ENCODE results near the gene NKX2-2.

NKX2-2 gene

DNA sequence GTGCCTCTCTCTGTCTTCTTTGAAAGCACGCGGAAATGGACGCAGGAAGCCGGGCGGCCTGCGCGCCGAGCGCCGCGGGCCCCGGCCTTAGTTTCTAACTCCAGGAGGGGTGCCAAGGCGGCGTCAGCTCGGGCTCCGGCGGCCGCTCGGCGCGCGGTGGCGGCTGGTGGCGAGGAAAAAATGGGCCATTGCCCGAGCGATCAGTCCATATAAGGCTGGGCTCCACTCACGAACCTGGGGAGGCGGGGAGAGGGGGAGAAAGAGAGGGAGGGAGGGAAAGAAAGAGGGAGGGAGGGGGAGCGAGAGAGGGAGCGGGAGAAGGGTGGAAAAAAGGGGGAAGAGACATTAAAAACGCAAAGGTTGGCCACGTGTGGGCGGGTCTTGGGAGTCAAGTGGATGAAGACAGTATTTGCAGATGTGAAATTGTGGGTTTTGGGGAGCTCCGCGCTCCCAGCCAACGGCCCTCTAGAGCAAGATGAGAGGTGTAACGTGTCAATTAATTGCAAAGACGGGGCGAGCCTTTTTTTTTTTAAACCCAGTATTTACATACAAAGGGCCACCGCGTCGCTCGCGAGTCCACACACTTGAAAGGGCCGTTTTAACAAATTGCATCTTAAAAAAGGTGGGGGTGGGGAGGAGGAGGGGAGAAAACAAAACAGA, at the start of gene NKX2-2:
NKX2-2 (minus strand) TSS at position 184 of the 660 bp plus-strand sequence. CDS start 395 bp downstream, outside the sequence.
- DNase-seq (ENCODE audit: low spot score) = peak; percentile 32

DNA sequence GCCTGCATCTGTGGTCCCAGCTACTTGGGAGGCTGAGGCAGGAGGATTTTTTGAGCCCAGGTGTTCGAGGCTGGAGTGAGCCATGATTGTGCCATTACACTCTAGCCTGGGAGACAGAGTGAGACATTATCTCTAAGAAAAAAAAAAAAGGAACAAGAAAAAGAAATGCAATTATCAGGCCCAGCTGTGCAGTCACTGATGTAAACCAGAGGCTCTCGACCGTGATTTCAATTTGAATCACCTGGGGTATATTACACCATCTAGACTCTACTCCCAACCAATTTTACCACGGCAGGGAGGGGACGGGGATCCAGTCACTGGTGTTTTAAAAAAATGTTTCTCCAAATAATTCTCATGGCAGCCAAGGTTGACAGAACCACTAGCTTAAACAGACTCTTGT, 48.8 kb upstream of the NKX2-2 start:
- no peak for DNase-seq (ENCODE audit: low spot score)

DNA sequence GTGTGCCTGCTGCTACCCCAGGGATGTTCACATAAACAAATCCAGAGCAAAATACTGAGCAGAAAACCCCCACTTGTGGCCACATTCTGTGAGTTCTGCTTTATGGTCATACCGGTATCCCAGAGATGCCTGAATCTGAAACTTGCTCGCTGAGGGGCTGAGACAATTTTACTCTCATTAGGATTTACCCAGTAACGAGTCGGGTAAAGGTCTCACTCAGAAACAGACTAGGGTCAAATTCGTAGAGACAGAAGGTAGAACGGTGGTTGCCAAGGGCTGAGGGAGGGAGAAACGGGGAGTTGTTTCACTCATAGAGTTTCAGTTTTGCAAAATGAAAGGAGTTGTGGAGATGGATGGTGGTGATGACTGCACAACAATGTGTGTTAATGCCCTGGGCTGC, 45.4 kb upstream of the NKX2-2 start:
- DNase-seq (ENCODE audit: low spot score) = no peak

DNA sequence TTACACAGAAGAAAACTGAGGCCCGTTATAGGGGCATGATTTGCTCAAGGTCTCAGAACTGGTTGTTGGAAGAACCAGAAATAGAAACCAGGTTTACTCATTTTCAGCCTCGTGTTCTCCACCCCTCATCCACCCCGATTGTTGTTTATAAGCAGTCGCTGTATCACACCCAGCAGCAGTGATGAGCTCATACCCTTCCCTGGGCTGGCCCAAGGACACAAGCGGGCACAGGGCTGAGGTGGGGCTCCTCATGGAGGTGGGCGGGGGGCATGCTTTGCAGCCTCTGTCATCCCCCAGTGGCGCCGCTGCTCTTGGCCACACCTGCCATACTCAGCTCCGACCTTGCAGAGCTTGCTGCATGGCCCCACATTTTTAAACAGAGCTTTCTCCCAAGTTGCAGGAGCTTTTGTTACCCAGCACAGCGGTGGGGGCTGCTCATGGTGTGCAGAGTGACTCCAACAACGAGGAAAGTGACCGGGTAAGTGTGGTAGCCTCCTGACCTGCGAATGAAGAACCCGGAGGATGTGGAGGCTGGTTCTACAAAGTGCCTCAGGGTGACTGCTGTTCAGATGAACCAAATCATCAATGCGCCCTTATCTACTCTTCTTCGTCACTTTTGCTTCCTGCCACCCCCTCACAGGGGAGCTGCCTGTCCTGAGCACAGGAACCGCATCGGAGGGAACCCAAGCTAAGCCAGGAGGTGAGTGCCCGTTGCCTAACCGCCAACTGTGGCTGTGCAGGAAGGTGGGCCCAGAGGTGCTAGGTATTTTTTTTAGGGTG, 43.6 kb upstream of the NKX2-2 start:
- DNase-seq (ENCODE audit: low spot score) = no peak

DNA sequence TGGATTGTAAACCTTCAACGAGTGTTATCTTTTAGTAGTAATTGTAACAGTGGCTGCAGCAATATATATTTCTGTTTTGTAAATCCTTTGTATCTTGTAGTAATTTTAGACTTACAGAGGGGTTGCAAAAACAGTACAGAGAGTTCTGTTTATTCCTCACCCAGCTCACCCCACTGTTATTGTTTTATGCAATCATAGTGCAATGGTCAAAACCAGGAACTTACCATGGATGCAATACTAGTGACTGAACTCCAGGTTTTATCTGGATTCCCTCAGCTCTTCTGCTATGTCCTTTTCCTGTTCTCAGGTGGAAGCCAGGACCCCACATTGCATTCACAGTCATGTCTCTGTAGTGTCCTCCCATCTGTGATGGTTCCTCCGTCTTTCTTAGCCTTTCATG, 42.5 kb upstream of the NKX2-2 start:
- DNase-seq (ENCODE audit: low spot score) = no peak

DNA sequence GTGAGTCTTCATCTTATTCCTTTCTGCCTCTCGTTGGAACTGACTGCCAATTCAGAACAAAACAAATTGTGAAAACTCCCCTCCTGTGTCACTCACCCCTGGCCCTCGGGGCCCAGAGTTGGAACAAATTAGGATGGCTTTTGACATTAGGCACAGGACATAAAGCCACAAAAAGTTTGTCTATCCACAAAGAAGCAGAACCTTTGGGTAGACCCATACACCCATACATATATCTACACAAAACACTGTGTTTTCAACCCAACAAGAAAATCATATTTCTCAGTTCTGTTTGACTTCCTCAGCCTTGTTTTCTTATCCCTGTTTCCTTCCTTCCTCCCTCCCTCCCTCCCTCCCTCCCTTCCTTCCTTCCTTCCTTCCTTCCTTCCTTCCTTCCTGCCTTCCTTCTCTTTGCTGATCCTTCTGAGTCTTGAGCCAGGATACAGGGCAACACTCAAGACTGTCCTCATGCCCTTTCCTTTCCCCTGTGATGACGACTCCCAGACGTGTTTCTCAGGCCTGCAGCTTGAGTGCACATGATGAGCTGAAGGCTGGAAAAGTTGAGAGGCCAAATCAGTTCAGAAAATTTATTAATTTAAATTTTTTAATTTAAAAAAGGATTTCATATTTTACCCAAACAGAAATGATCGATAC, 41.7 kb upstream of the NKX2-2 start:
- no peak for DNase-seq (ENCODE audit: low spot score)

DNA sequence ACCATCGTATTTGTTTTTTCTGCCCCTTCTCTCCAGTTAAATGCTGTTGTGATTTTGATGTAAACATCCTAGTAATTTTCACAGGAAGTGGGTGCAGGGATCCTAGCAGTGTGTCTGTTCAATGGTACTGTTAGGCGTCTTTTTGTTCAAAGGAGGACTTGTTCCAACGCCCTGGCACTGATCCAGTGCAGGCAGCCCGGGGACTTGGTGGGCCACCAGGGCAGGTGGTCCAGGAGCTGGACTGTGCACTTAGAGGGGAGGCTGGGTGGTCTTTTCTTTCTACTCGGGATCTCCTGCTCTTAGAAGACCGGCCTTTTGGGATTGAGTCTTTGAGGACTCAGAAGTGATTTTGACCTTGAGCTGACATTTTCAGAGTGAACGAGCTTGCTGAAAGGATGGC, 41.1 kb upstream of the NKX2-2 start:
- DNase-seq (ENCODE audit: low spot score) = no peak

DNA sequence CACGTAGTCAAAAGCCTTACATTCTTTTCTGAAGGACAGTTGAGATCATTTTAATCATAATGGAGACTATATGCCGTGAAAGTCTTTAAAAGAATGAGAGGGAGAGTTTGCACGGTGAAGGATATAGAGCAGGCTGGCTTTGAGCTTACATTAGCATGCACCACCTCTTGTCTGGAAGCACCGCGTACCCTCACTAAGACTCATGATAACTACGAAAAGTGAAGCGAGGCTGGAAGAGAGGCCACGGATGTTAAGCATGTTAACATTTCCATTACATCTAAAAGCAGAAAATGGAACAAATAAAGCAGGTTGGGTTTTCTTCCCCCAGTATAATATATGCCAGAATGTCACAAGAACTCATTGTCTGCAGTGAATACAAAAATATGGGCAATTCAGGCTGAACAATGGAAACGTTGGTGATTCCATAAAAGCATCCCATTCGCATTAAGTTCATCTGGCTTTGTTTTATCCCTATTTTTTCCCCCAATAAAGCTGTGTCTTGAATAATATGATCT, 40.6 kb upstream of the NKX2-2 start:
- no peak for DNase-seq (ENCODE audit: low spot score)

DNA sequence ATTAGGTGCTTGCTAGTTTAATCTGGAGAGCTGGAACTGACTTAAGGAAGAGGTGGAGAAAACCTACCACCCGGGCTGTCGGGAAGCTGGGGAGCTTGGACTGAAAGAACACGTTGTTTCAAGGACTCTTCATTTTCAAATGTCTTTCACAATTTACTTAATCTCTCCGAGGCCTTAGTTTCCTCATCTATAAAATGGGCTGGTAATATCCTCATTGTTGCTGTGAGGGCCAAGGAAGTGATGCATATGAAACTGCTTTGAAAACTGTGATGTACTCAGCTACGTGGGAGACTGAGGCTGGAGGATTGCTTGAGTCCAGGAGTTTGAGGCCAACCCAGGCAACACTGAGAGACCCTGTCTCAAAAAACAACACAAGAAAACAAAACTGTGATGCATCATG, 36.7 kb upstream of the NKX2-2 start:
- no peak for DNase-seq (ENCODE audit: low spot score)

DNA sequence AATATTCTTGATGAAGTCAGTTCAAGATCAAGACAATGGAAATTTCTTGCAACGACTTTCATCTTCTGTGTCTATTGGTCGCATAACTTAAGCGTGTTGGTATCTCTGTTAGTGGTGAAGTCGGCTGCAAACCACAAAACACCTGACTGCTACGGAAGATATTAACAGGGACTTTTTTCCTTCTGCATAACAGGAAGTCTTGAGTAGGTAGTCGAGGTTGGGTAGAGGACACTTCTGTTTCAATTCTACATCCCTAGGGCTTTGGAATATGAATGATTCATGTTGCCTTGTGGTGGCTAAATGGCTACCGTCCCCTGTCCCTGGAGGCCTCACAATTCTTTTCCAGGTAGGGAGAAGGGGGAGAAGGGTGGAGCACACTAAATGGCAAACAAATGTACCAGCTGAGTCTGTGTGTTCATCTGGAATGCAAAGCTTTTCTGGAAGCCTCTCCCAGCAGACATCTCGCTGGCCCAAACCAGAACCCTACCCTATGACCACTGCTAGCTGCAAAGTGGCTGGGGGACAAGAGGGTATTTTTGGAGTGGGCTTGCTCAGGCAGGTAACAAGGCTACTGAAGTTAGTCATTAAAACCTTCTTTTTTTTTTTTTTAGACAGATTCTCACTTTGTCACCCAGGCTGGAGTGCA, 34.6 kb upstream of the NKX2-2 start:
- DNase-seq (ENCODE audit: low spot score) = no peak

DNA sequence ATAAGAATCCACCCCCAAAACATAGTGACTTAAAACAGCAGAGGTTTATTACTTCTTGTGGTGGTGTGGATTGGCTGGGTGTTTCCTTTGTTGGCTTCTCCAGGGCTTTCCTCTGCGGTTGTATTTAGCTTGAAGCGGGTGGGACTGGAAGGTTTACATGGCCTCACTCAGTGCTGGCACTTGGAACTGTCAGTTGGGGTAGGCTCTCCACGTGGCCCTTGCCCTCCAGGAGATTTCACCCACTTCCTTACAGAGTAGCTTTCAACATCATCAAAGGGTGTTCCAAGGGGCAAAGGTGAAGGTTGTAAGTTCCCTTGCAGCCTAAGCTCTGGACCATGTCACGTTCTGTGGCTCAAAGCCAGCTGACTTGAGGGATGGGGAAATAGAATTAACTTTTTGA, 32.5 kb upstream of the NKX2-2 start:
- no peak for DNase-seq (ENCODE audit: low spot score)

DNA sequence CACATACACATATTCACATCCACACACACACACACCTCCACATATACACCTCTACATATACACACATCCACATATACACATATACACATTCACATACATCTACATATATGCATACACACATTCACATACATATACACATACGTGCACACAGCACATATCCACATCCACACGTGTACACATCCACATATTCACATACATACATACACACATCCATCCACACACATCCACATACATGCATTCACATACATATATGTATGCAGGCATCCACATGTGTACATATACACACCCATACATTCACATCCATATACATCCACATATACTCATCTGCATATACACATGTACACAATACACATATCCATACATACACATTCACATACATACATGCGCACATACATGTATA, 25.6 kb upstream of the NKX2-2 start:
- no peak for DNase-seq (ENCODE audit: low spot score)

DNA sequence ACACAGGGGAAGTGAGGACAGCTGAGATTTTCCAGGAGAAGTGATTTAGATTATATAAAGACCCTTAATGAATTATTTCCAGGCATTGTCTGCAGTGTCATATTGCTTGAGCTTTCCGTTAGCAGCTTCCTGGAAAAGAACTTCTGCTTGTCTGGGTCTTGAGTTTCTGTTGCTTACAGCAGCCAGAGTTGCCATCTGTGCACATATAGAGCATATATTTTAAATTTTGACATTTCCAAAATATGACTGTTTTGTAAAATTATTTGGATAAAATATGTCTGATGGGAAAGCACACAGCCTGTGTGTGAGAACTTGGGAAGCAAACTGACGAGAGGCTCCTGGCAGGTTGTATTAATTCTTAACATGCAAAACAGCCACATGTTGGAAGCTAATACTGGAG, 21.0 kb upstream of the NKX2-2 start:
- DNase-seq (ENCODE audit: low spot score) = no peak

DNA sequence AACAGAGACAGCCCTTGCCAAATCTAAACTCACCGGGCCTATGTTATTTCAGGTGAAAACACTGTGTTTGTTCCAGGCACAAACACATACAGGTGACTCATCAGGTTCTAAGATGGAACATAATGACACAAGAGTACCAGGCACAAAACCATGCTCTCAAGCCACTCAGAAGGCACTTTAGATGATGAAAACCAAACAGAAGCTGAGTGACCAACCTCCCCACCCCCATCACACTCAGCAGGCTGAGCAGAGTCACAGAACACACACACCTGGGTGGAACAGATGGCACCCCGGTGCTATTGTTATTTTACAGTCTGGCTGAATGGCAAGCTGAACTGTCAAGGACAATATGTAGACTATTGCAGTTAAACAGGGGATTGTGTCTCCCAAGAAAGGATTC, 20.6 kb upstream of the NKX2-2 start:
- DNase-seq (ENCODE audit: low spot score) = no peak

DNA sequence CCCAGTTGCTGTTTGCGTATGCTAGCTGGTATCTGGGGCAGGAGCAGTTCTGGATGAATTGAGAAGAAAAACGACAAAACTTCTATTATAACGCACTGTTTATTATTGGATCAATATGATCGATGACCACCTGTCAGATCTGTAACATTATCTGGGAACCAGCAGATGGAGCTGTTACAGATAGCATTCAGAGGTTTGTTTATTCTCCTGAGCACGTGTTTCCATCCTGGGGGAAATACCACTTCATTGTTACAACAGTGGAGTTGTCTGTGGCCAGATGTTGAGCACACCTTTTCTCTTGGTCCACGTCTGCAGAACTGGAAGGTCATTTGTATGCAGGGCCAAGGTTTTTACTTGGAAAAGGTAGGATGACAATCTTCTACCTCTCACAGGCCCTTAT, 16.0 kb upstream of the NKX2-2 start:
- peak; percentile 56 for DNase-seq (ENCODE audit: low spot score)

DNA sequence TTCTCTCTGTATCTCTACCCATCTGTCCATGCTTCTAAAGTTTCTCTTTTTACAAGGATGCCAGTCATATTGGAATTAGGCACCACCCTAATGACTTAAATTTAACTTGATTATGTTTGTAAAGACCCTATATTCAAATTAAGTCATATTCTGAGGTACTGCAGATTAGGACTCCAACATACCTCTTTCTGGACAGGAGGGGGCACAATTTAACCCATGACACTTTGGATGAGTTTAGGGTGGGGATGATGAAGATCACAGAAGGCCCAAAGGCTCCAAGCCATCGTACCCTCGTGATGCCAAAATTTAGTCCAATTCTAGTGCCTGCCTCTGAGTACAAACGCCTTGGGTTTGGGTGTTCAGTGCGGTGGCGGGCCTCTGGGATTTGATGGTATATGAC, 15.0 kb upstream of the NKX2-2 start:
- no peak for DNase-seq (ENCODE audit: low spot score)

DNA sequence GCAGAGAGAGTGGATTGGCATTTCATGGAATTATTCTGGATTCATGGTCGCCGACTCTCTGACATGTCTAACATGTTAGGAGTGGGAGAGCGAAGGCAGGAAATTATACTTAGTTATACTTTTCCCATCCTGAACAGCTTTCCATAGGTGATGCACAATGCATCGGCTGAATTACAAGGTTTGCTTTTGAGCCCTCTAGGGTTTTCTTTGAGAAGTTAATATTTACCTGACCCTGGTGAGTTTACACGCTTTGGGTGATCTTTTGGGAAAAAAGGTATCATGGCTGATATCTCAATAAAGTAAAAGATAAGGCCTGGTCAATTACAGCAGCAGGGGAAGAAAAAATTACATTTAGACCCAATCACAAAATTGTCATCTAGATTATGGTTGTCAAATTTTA, 14.0 kb upstream of the NKX2-2 start:
- no peak for DNase-seq (ENCODE audit: low spot score)

DNA sequence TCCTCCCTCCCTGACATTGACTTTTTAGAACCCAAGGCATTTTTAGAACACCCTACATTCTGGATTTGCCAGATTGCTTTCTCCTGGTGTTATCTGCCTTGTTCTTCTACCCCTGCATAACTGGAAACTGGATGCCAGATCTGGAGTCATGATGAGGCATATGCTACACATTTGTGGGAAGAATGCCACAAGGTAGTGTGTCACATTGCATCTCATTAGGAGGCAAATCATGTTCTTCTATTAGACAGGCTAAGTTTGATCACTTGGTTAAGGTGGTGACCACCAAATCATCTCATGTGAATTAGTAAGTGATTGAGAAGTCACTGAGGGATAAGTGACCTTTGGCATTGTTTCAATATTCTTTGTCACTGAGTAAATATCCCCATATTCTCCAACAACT, 12.9 kb upstream of the NKX2-2 start:
- no peak for DNase-seq (ENCODE audit: low spot score)

DNA sequence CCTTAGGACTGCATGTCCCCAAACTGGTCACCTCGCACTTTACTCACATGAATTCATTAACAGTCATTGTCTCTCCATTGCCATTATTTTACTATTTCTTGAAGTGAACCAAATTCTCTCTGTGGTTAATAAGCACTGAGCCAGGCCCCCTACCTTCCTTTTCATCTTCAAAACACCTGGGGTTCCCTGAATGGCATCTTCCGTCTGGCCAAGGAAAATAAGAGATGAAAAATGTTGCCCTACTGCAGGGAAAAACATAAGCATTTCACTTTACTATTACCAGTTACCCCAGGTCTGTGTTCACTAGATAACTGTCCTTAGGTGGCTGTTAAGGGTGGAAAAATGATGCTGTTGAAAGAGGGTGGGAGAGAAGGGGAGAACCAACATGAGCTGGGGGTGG, 10.0 kb upstream of the NKX2-2 start:
- no peak for DNase-seq (ENCODE audit: low spot score)

DNA sequence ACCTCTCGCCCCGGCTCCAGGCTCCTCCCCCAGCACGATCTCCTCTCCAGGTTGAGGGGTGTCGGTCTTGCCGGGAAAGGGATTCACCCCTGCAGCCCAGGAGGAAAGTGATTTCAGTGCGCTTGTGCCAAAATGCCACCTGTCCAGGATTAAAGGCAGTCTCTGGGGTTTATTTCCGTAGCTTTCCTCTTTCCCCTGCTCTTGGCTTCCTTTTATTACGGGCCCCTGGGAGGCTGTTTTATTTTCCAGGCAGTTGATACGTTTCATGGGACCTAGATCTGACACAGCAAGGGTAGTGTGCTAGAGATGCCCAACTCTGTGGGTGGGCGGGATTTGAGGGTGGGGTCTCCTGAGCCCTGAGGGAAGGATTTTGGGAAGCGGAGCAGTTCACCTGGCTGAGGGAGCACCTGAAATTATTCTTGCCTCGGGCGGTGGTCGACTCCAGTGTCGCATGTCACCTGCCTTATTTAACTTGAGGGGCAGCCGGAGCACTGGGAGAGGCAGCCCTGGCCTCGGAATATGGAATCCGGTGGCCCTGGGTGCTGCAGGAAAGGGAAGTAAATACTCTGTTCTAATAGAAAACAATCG, 9.5 kb upstream of the NKX2-2 start:
- no peak for DNase-seq (ENCODE audit: low spot score)

DNA sequence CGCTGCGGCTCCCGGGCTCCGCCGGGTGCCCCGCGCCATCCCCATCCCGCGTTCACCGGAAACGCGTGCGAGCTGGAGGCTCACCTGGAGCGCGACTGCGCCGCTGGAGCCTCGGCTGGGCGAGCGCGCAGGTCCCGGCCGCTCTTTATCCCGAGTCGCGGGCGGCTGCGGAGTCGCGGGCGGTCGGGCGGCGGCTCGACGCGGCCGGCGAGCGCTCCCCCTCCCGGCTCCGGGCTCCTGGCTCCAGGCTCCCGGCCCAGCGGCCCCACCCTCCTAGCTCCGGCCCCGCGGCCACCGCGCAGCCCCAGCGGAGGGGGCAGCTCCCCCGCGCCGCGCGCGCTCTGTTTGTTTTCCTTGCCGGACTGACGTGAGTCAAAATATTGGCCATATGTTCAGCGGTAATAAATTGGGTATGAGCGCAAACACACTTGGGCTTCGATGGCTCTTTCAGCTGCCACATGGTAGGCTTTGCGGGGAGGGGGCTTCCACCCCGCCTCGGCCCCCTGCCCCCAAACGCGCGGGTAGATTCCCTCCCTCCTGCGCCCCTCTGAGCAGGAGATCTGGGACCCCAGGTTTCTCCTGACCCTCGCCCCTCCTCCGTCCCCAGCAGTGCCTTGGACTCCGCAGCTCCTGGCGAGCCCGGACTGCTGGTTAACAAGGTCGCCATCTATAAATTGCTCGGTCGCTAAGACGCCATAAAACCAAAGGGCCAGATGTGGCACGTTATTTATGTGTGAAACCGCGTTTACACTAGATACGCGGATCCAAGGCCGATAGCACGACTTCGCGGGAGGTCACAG, 8.8 kb upstream of the NKX2-2 start:
- no peak for DNase-seq (ENCODE audit: low spot score)
